Cerebellar nuclear complex (tissue), 1 donor: ENCODE data around the gene CCHCR1.
"Not testable (repeated sequence)": the region's sequence is repeated elsewhere in the genome, so short reads cannot be mapped to it uniquely, and the experiment has no call there.

Experiments used
- DNase-seq, 2 experiments: peaks; one replicate each; lab custom pipeline; 2025; lab: John Stamatoyannopoulos, UW

CCHCR1 gene, protein sequence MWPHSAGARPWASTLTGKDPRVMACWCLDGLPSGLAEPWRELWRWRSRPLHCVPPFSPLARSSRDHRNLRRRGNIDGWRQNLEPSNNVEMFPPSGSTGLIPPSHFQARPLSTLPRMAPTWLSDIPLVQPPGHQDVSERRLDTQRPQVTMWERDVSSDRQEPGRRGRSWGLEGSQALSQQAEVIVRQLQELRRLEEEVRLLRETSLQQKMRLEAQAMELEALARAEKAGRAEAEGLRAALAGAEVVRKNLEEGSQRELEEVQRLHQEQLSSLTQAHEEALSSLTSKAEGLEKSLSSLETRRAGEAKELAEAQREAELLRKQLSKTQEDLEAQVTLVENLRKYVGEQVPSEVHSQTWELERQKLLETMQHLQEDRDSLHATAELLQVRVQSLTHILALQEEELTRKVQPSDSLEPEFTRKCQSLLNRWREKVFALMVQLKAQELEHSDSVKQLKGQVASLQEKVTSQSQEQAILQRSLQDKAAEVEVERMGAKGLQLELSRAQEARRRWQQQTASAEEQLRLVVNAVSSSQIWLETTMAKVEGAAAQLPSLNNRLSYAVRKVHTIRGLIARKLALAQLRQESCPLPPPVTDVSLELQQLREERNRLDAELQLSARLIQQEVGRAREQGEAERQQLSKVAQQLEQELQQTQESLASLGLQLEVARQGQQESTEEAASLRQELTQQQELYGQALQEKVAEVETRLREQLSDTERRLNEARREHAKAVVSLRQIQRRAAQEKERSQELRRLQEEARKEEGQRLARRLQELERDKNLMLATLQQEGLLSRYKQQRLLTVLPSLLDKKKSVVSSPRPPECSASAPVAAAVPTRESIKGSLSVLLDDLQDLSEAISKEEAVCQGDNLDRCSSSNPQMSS

DNA sequence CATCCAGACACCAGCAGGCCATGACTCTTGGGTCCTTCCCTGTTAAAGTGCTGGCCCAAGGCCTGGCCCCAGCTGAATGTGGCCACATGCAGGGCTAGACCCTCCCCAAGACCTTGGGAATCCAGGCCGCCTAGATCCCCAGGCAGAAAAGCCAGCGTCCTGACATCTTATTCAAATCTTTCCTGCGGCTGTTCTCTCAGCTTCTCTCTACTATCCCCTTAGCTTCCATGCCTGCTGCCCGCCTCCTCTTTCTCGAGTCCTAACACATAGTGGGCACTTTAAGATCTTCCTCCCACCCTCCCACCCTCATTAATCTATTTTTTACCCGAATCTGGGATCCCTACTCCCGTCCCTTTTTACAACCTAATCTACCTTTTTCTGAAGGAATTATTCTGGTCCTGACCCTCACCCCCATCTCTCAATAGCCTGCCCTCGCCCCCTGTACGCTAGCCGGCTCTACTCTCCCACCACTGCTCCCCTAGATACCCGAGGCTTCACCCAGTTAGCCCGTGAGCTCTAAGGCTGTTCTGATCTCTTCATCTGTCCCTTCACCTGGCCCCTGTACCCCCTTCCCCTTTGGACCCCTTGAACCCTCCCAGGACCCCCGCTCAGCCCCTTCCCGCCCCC is at the start of gene CCHCR1:
CCHCR1 (minus strand) TSS at position 290 of the 627 bp plus-strand sequence; CDS start at position 88, 202 bp downstream.
- no peak for DNase-seq

DNA sequence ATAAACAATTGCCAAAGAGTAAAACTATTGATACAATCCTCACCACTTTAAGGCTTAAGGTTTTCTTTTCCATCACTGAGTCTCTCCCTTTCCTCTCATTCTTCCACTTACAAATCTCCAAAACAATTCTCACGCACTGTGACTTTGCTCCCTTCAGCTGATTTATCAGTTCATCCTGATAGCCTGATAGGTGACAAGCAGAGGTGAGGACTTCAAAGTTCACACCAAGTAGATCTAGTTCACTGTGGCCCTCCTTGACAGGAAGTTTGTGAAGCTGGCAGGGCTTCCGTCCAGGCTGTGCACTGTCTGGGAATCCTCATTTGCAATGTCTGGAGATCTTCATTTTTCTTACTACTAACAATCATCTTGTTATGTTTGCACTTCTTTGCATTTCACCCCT is 48.0 kb upstream of the CCHCR1 start:
- no peak for DNase-seq

DNA sequence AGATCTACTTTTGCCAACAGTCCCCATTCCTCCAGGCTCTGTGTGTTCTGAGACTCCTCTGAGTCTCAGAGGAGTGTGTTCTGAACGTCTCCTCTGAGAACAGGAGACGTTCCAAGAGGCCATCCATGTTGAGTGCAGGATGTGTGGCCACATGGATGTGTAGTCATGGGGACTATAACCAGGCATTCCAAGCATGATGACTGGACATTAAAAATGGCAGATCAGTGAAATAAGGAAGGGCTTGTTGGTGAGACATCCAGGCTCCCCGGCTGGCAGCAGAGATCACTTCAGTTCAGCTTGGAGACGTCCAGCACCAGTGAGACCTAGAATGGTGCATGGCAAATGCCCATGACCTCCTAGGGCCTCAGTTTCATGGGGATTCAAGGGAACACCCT is 47.1 kb upstream of the CCHCR1 start:
- DNase-seq = no peak

DNA sequence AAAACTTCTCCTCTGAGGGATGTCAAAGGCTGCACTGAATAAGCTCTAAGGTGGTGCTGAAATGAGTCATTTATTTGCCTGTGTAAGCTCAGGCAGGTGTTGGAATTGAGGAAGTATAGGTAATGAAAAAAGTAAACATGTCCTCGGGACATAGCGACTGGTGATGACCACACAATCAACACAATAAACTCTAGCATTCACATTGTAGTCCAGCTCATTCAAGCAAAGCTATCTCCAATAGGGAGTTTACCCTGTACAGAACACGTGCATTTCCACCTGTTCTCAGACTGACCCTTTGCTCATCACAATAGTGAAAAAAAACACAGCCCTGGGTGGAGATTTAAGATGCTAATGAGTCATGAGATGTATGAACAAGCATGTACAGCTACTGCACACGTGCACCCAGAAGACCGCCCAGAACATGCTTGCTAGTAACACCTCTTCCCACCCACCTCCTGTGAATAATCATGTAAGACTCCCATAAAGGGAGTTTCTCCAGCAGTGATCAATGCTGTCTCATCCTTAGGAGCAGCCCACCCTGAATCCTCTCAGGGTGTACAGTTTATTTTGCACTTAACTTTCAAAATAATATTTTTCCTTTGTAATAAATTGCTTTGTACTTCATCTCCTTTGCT is 45.9 kb upstream of the CCHCR1 start:
- no peak for DNase-seq

DNA sequence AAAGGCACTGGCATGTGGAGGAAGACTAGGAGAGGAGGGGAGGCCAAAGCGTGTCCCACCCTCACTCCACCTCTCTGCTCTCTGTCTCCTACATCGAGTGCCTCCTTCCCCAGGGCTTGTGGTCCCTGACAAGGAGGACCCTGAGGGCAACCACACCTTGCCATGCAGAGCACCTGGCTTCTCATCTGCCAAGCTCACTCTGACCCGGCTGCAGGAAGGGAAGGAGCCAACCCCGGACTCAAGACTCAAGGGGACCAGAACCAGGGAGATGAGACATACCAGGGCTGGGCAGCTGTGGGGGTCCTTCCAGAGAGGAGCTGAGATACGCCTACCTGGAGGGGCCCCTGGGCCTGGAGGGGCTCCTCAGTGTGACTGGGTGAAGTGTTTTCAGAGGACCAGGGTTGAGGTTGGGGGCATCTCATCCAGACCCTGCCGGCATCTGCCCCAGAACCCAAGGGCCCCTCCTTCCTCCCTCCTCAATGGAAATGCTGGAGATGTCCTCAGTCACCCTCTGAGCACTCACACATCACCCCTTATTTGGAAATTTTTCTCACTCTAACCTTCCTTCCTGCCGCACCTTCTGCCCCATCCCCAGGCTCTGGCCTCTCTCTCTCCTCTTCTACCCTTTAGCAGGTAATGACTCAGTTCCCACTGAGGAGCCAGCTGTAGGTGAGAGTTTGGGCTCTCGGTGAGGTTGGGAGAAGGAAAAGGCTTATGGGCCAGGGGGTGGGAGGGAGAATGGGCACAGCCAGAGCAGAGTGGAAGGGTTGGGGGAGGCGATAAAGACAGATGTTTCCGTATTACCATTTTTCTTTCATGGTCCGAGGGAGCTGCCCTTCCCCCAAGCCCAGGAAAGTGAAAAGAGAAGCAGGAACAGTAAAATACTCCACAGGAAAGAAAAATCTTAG is 44.9 kb upstream of the CCHCR1 start:
- DNase-seq = no peak

DNA sequence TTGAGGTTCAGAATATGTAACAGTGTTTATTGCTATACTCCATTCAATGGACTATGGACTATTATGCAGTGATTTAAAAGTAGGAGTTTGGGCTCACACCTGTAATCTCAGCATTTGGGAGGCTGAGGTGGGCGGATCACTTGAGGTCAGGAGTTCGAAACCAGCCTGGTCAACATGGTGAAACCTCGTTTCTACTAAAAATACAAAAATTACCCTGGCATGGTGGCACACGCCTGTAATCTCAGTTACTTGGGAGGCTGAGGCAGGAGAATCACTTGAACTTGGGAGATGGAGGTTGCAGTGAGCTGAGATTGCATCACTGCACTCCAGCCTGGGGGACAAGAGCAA is 41.5 kb upstream of the CCHCR1 start:
- not testable (repeated sequence) for DNase-seq

DNA sequence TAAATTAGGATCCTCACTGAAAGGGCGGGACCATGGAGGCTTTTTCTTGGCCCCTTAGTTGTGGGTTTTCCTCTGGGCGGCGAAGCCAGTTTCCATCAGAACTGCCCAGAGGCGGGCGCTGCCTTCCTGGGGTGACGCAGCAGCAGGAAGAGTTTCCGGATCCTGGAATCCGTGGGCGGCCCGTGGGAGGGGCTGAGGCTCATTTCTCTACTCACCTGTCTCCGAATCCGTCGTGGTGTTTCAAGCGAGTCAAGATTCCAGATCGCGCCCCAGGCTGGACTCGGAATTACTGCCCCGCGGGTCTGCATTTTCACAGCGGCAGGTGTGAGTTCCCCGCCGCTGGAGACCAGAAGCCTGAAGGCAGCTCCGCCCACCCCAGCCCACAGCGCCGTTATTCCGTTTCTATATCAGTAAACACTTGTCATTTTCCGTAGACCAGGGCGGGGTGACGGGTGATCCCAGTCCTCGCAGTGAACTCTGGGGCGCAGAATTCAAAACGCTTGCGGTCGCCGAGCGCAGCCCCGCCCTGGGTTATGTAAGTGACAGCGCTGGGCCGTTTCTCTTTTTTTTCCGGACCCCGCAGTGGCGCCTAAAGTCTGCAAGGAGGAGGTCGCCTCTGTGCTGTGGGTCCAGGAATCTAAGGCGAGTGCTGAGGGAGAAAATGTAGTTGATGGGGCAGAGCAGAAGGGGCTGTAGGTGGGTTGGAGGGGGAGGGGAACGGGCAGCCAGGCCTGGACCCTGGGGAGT is 40.1 kb upstream of the CCHCR1 start:
- DNase-seq = peak in 1 of 2 experiments; percentile 81

DNA sequence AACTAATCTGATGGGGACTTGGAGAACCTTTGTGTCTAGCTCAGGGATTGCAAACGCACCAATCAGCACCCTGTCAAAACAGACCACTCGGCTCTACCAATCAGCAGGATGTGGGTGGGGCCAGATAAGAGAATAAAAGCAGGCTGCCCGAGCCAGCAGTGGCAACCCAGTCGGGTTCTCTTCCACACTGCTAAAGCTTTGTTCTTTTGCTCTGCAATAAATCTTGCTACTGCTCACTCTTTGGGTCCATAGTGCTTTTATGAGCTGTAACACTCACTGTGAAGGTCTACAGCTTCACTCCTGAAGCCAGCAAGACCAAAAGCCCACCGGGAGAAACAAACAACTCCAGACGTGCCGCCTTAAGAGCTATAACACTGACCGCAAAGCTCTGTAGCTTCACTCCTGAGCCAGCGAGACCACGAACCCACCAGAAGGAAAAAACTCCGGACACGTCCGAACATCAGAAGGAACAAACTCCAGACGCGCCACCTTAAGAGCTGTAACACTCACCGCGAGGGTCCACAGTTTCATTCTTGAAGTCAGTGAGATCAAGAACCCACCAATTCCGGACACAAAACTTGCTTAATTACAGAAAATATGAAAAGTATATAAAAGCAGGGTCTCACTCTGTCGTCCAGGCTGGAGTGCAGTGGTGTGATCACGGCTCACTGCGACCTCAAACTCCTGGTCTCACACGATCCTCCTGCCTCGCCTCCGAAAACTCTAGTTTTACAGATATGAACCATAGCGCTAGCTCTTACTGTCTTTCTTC is 38.8 kb upstream of the CCHCR1 start:
- DNase-seq = not testable (repeated sequence)

DNA sequence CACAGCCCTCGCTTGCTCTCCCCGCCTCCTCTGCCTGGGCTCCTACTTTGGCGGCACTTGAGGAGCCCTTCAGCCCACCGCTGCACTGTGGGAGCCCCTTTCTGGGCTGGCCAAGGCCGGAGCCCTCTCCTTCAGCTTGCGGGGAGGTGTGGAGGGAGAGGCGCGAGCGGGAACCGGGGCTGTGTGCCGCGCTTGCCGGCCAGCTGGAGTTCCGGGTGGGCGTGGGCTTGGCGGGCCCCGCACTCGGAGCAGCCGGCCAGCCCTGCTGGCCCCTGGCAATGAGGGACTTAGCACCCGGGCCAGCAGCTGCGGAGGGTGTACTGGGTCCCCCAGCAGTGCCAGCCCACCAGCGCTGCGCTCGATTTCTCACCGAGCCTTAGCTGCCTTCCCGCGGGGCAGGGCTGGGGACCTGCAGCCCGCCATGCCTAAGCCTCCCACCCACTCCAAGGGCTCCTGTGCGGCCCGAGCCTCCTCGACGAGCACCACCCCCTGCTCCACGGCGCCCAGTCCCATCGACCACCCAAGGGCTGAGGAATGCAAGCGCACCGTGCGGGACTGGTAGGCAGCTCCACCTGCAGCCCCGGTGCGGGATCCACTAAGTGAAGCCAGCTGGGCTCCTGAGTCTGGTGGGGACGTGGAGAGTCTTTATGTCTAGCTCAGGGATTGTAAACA is 37.8 kb upstream of the CCHCR1 start:
- not testable (repeated sequence) for DNase-seq

DNA sequence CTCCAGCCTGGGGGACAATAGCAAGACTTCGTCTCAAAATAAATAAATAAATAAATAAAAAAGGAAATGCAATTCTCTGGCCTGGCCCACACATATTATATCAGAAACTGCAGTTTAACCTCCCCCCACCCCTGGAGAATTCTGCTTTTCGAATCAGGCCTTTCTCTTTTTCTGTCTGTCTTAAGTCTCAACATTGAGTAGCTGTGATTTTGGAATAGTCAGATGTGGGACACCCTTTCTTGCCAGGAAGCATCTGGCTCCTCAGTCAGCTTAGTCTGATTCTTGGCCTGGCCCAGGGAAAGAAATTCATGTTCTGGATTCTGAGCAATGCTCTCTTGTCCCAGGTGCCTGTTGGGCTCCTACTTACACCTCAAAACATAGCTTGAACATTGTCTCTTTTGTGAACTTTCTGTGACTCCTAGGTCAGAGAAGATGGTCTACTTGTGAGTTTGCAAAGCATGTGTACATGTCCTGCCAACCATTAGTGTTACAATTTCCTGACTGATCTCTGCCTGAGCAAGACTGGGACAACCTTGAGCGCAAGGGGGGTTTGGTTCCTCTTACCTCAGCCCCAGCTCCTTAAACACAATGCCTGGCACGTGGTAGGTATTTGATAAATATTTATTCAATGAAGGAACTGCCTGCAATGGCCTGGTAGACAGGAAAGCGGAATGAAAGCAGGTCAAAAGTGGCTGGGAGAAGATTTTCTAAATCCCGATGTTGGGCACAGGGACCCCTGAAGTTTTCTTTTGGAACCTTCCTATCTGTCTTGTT is 36.6 kb upstream of the CCHCR1 start:
- no peak for DNase-seq

DNA sequence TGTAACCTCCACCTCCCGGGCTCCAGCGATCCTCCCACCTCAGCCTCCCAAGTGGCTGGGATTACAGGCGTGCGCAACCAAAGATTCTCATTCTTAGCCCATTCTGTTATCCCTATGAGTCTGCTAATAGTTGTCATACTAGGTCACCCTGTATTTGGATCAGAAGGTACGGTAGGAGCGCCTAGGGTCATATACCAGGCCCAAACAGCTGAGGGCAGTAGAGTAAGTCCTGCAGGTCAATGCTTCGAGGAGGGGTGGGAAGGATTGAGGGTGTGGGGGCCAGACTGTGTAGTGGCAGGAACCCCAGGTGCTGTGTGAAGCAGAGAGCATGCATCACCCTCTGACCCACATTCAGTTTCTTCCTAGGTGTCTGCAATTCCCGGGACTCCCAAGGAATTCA is 35.6 kb upstream of the CCHCR1 start:
- DNase-seq = no peak

DNA sequence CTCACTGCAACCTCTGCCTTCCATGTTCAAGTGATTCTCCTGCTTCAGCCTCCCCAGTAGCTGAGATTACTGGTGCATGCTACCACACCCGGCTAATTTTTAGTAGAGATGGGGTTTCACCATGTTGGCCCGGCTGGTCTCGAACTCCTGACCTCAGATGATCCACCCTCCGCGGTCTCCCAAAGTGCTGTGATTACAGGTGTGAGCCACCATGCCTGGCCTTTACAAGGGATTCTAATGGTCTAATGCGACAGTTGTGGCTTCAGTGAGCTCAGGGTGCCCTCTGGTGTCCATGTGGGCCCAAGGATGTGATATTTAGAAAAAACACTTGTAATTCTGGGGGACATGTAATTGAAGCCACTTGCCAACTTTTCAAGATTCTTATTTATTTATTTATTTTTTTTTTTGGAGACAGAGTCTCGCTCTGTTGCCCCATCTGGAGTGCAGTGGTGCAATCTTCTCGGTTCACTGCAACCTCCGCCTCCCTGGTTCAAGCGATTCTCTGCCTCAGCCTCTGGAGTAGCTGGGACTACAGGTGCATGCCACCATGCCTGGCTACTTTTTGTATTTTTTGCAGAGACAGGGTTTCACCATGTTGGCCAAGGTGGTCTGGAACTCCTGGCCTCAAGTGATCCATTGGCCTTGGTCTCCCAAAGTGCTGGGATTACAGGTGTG is 35.0 kb upstream of the CCHCR1 start:
- DNase-seq = not testable (repeated sequence)

DNA sequence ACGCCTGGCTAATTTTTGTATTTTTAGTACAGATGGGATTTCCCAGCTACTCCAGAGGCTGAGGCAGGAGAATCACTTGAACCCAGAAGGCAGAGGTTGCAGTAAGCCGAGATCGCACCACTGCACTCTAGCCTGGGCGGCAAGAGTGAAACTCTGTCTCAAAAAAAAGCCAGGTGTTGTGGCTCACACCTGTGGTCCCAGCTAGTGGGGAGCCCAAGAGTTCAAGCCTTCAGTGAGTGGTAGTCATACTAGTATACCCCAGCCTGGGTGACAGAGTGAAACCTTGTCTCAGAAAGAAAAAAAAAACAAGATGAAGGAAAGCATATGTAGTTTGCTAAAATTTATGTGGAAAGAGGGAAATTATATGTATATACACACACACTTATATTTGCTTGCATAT is 32.9 kb upstream of the CCHCR1 start:
- DNase-seq = no peak

DNA sequence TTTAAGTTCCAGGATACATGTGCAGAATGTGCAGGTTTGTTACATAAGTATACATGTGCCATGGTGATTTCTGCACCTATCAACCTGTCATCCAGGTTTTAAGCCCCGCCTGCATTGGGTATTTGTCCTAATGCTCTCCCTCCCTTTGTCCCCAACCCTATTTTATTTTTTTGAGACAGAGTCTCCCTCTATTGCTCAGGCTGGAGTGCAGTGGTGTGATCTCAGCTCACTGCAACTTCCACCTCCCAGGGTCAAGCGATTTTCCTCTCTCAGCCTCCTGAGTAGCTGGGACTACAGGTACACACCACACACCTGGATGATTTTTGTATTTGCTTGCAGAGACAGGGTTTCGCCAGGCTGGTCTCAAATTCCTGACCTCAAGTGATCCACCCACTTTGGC is 31.6 kb upstream of the CCHCR1 start:
- DNase-seq = not testable (repeated sequence)

DNA sequence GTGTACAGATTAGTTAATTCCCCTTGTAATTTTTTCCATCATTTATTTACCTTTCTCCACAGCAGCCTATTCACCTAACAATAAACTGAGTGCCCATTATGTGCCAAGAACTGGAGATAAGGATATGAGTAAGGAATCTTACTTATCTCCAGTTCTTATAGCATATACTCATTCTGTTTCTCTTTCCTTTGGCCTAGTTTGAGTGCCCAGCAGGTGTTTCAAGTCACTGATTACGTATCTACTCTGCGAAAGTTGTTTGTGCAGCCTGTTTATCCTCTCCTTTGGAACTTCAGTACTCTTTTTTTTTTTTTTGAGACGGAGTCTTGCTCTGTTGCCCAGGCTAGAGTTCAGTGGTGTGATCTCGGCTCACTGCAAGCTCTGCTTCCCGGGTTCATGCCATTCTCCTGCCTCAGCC is 30.2 kb upstream of the CCHCR1 start:
- DNase-seq = no peak

DNA sequence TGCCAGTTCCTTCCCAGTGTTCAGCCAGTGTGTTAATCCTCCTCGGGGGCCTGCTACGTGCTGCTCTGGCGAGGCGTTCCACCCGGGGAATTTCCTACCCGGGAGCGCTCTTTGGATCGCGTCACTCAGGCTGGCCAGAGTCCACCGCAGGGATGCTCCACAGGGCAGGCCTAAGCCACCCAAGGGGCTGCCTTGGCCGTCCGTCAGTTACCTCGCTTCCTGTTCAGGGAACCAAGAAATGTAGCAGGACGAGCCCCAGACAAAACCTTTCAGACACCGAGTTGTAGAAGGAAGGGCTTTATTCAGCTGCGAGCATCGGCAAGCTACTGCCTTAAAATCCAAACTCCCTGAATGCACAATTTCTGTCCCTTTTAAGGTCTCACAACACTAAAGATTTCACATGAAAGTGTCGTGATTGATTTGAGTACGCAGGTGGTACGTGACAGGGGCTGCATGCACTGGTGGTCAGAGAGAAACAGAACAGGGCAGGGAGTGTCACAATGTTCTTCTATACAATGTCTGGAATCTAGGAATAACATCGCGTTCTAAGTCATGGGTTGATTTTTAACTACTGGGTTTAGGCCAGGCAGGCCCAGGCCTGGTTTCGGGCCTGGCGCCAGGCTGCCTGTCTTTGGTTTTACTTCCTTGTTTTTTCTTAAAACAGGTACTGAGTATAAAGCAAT is 28.6 kb upstream of the CCHCR1 start:
- DNase-seq = no peak

DNA sequence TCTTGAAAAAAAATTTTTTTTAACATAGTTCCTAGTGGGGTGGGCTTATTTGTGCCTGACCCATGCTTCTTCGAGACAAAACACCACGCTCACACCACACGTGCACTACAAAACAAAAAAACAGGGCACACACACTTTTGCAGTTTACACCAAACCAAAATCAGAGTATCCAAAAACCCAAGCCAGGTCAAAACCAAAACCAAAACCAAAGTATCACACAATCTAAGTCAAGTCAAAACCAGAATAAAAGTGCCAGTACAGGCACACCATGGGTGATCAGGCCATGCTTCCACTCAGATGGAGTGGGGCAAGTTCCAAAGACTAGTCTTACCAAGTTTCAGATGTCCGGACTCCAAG is 28.1 kb upstream of the CCHCR1 start:
- not testable (repeated sequence) for DNase-seq
